ENCODE data around the gene CFAP58.

Gene CFAP58

GRCh38 chr10:104337521-104337984, 16.1 kb upstream of the CFAP58 start:
- TF ChIP-seq CTCF (IDR thresholded peaks at IDR 0.05; ENCODE audit: low read depth, low read length) = no peak
- no peak for DNase-seq (ENCODE audit: extremely low read depth, low read depth)

DNA sequence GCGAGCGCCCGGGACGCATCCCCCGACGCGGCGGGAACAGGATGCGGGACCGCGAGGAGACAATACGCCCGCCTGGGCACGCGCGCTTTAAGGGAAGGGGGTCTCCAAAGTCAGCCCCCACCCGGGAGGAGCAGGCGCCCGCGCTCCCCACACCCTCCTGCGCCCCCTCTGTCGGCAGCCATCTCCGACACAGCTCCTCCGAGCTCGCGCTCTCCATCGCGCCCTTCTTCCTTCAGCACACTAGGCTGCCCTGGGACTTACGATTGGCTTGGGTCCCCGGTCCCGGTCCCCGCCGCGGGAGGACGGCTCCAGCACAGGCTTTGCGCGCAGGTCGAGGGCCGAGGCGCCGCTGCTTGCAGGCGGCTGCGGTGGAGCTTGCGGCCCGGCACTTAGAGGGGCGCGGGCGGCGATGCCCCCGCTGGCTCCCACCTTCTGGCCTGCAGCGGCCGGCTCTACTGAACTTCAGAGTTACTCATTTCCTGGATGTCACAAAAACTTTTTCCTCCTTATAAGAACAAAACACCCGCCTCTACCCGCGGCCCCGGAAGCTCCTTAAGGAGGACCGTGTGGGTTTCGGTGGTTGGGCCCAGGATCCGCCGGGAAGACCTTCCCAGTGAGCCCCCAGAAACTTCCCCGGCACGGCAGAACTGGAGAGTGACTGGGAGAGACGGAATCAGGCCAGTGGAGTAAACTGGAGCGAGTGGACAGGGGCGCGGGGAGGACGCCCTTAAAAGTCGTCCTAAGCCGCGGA, 15.5 kb upstream of the CFAP58 start, which contains the start of gene ITPRIP:
ITPRIP (minus strand) TSS at position 481 of the 751 bp plus-strand sequence. CDS start 22,414 bp downstream, outside the sequence.
- no peak for DNase-seq (ENCODE audit: extremely low read depth, low read depth)
- peak; percentile 20; the same call in 1 of the 2 replicates for TF ChIP-seq CTCF (IDR thresholded peaks at IDR 0.05; ENCODE audit: low read depth, low read length)

DNA sequence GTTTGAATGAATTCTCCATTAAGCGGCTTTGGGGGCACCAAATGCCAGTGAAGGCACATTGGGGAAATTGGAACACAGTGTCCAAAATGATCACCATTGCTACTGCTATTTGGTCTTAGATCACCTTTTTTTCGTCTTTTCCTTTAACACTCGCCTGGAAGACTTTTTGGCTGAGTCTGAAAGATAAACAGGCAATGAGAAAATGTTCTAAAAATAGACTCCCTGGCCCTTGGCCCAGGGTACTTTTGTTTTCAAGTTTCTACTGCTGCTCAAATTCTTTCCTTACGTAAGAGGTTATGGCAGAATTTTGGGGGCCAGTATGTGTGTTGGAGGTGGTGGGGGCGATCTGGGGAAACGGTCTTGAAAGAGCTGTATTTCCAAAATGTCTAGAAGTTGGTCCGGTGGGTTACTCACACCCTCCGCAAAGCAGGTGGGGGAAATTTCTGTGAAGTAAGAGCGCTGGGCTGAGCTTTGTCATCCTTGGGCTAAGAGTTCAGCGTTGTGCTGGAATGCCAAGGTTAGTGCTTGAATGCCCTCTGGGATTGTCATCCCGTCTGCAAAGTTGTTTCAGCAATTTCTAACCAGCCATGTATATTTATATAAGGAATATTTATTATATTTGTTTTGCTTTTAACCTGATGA, 14.0 kb upstream of the CFAP58 start:
- DNase-seq (ENCODE audit: extremely low read depth, low read depth) = no peak
- TF ChIP-seq CTCF (IDR thresholded peaks at IDR 0.05; ENCODE audit: low read depth, low read length) = no peak

GRCh38 chr10:104340111-104340526, 13.5 kb upstream of the CFAP58 start:
- no peak for TF ChIP-seq CTCF (IDR thresholded peaks at IDR 0.05; ENCODE audit: low read depth, low read length)
- DNase-seq (ENCODE audit: extremely low read depth, low read depth) = no peak

- TF ChIP-seq CTCF (IDR thresholded peaks at IDR 0.05; ENCODE audit: low read depth, low read length) = no peak
- no peak for DNase-seq (ENCODE audit: extremely low read depth, low read depth)
These were observed 13.0 kb upstream of the CFAP58 start for GRCh38 chr10:104340641-104341040.

- no peak for TF ChIP-seq CTCF (IDR thresholded peaks at IDR 0.05; ENCODE audit: low read depth, low read length)
- no peak for DNase-seq (ENCODE audit: extremely low read depth, low read depth)
These were observed 10.7 kb upstream of the CFAP58 start for GRCh38 chr10:104342941-104343411.

DNA sequence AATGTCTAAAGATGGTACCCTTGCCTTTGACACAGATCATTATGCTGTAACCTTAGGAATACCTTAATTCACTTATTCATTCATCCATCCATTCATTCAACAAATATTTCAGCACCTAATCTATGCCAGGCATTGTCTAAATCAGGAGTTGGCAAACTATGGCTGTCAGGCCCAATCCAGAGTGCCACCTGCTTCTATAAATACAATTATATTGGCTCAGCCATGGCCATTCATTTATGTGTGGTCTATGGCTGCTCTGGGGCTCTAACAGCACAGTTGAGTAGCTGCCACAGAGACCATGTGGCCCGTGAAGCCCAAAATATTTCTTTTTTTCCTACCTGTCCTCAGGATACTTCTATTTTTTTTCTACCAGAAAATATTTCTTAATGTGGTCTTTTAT, 9.4 kb upstream of the CFAP58 start:
- TF ChIP-seq CTCF (IDR thresholded peaks at IDR 0.05; ENCODE audit: low read depth, low read length) = no peak
- DNase-seq (ENCODE audit: extremely low read depth, low read depth) = no peak

Data from AG09319 (cell line).